ENCODE measurements around the gene CARD14.
"Not testable (repeated sequence)": the region's sequence is repeated elsewhere in the genome, so short reads cannot be mapped to it uniquely, and the experiment has no call there.

Gene CARD14

GRCh38 chr17:80147035-80147822 is 22.6 kb upstream of the CARD14 start, which contains the start of gene EIF4A3:
EIF4A3 (minus strand) TSS chr17:80147128; CDS start chr17:80146961, 167 bp downstream.
- peak; percentile 99 for DNase-seq (ENCODE audit: low read depth)

DNA sequence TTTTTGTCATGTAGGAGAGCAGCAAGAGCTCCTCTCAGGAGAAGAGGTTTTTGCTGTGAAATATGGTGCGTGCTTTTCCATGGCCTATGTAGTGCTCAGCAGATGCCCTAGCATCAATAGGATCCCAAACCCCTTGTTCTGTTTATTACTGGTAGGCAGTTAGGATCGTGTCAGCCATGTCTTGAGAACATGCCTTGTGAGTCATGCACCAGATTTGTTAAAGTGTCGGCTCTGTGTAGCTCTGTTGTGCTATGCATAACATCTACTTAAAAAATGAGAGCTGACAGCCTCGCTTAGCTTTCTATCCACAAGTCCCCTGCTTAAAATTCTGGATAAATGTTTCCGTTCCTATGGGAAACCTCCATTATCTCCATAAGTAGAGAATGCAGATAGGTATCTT is 18.5 kb upstream of the CARD14 start:
- DNase-seq (ENCODE audit: low read depth) = no peak

DNA sequence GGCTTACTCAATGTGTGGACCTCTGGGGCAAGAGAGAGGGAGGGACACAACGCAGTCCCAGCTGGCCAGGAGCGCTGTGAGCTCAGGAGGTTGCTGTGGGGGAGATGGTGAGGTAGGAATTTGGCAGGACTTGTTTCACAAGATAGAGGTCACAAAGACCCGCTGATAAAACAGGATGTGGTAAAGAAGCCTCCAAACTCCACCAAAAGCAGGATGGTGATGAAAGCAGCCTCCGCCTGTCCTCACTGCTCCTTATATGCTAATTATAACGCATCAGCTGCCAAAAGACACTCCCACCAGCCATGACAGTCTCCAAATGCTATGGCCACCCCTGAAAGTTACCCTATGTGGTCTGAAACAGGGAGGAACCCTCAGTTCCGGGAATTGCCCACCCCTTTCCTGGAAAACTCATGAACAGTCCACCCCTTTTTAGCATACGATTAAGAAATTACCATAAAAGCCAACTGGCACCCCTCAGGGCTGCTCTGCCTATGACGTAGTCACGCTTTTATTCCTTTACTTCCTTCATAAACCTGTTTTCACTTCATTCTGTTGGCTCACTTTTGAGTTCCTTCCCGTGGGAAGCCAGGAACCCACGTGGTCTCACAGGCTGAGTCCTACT is 17.6 kb upstream of the CARD14 start:
- DNase-seq (ENCODE audit: low read depth) = no peak

GRCh38 chr17:80153004-80153403 is 16.8 kb upstream of the CARD14 start:
- DNase-seq (ENCODE audit: low read depth) = no peak

DNA sequence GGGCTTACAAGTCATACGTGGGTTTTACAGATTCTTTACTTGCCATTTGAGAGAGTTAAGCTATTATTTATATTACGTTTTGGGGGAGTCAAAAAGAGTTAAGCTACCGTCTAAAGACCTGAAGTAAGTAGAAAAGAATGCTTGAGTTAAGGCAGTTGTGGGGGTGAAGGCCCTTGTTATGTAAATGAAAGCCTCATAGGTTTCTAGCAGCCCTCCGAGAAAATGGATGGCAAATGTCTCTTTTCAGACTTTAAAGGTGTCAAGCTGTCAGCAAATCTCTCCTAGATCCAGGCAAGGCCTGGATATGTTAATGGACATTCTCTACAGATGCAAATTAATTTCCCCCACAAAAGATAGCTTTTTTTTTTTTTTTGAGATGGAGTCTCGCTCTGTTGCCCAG is 15.7 kb upstream of the CARD14 start:
- DNase-seq (ENCODE audit: low read depth) = no peak

- DNase-seq (ENCODE audit: low read depth) = not testable (repeated sequence)
Observed at GRCh38 chr17:80155600-80155999, 14.2 kb upstream of the CARD14 start.

- DNase-seq (ENCODE audit: low read depth) = no peak
Observed at GRCh38 chr17:80158846-80159245, 11.0 kb upstream of the CARD14 start.

GRCh38 chr17:80160536-80160935 is 9.3 kb upstream of the CARD14 start:
- DNase-seq (ENCODE audit: low read depth) = no peak

DNA sequence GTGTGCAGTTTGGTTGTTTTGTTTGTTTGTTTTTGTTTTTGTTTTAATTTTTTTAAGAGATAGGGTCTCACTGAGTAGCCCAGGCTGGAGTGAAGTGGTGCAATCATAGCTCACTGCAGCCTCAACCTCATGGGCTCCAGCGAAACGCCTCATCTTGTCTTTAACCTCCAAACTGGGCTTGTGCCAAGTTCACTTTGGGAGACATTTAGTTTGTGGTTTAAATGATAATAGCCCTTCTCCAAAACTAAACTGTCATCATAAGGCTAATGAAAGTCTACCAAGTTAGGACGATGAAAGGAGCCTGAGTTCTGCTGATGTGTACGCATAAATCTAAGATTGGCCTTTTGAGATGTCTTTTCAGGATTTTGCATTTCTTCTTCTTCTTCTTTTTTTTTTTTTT is 6.5 kb upstream of the CARD14 start:
- no peak for DNase-seq (ENCODE audit: low read depth)

DNA sequence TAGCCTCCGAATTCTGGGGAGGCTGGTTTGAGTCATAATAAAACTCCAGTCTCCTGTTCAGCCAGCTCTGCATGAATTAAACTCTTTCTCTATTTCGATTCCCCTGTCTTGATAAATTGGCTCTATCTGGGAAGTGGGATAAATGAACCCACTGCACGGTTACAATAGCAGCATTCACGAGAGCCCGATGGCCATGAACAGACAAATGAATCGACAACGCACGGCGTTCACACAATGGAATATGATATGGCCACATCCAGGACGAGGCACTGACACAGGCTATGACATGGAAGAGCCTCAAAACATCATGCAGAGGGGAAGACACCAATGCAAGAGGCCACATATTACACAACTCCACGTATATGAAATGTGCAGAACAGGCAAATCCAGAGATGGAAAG is 5.6 kb upstream of the CARD14 start:
- no peak for DNase-seq (ENCODE audit: low read depth)

- DNase-seq (ENCODE audit: low read depth) = no peak
Observed at GRCh38 chr17:80166446-80166845, 3.4 kb upstream of the CARD14 start.

DNA sequence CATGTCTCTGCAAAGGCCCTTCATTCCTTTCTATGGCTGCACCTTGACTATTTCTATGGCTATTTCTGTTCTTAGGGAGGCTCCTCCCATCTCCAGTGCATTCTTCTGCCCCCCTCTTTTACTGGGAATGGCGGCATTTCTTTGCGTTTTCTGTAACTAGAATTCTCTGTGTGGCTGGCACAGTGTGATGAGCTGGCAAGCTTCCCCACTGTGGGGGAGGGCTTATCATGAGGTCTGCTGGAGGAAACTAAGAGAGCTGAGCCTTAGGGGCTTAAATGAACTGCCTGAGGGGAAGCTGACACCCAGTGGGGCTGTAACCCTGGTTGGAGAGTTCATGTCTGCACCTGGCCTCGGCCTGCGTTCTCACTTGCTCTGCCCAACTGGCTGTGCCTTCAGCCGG is 1.5 kb upstream of the CARD14 start:
- no peak for DNase-seq (ENCODE audit: low read depth)

DNA sequence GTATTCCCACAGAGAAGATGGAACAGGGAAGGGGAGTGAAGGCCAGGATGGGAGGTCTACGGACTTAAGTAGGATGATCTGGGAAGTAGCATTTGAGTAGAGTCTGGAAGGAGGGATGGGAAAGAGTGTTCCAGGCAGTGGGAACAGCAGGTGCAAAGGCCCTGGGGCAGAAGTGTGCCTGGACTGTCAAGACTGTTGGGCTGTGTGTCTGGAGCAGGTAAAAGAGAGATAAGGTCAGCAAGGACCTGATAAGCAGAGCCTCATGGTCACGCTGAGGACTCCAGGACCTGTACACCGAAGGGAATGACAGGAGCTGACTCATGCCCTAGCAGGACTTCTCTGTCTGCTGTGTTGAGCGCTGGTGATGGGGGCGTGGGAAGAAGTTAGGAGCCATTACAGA is 723 bp upstream of the CARD14 start:
- no peak for DNase-seq (ENCODE audit: low read depth)

GRCh38 chr17:80171681-80172080 is 1.9 kb downstream of the CARD14 start:
- no peak for DNase-seq (ENCODE audit: low read depth)

DNA sequence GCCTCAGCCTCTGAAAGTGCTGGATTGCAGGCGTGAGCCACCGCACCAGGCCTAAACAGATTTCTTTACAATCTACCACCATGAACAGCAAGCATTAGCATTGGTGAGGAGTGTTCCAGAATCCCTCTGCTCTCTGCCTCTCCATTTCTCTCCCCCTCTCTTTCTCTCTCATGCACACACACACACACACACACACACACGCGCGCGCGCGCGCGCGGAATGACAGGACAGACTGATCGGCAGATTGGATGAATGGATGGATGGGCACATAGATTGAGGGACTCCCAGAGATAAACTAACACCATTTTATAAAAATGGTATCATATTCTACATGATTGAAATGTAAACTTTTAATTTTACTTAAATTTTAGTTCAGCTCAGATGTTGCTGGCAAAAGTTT is 3.3 kb downstream of the CARD14 start:
- no peak for DNase-seq (ENCODE audit: low read depth)

DNA sequence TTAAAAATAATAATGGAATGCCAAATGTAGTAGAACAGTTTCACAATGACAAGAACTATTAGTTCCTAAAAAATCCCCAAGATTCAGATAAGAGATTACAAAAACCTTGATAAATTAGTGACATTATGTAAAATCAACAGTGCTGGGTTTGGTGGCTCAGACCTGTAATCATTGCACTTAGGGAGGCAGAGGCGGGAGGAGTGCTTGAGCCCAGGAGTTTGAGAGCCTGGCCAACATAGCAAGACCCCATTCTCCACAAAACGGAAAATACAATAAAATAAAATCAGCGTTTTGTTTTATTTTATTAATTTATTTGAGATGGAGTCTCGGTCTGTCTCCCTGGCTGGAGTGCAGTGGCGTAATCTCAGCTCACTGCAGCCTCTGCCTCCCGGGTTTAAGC is 4.1 kb downstream of the CARD14 start:
- DNase-seq (ENCODE audit: low read depth) = no peak

DNA sequence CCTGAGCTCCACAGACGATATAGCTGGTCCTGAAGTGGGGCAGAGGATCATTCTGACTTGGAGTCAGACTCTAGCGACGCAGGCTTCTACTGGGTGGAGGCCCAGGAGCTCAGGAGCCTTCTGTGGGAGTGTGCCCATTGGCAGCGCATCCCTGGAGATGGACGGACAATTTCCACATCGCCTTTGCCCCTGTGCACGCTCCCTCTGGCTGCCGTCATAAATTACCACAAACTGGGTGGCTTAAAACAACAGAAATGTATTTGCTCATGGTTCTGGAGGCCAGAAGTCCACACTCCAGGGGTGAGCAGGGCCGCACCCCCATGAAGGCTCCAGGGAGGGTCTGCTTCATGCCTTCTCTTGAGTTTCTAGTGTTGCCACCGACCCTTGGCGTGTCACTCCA is 6.9 kb downstream of the CARD14 start:
- DNase-seq (ENCODE audit: low read depth) = no peak

DNA sequence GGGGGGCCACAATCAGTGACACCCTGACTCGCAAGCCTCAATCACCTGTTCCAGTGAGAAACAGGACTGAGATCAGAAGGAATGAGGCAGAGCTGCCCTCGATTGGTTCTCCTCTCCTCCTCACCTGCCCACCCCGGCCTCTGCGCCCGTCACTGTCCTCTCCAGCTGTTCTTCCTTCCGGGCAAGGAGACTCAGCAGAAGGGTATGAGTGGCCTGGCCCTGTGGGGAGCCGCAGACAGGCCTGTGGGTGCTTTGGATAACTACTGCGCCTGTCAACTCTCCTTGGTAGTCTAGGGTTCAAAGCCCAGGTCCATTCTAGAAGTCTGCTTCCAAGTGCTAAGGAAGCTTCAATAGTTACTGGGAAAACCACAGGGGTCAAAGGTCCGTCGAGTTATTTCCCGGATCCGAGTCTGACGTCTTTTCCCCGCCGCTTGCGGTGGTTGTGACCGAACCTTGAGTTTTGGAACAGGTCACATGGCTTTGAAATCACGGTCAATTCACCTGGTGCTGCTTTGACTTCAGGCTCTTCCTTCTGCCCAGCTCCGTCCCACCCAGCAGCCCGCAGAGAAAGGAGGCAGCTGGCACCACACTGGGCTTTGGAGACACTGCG is 8.3 kb downstream of the CARD14 start:
- DNase-seq (ENCODE audit: low read depth) = no peak

DNA sequence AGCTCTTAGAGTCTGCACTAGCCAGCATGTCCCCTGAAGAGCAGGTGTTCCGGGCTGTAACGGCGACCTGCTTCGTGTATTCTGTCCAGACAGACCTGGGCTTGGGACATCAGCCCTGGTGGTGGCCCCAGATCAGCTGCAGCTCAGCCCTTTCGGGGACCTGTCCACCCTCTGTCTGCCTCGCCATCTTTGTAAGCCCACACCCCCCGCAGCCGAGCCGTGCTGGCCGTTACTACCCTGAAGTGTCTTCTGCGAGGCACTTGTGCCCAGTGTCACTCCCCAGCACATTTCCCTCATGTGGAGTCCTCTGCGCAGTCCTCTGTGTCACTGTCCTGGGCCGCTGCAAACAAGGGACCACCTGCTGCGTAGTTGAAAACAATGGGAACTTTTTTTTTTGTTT is 10.4 kb downstream of the CARD14 start:
- DNase-seq (ENCODE audit: low read depth) = no peak

DNA sequence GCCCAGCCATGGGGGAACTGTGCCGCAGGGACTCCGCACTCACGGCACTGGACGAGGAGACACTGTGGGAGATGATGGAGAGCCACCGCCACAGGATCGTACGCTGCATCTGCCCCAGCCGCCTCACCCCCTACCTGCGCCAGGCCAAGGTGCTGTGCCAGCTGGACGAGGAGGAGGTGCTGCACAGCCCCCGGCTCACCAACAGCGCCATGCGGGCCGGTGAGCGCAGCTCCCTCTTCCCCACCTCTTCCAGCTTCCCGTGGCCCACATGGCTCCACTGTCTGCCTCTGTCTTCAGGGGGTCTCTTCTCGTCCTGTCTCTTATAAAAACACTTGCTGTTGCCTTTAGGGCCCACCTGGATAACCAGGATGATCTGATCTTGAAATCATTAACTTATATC is 11.6 kb downstream of the CARD14 start:
- no peak for DNase-seq (ENCODE audit: low read depth)

DNA sequence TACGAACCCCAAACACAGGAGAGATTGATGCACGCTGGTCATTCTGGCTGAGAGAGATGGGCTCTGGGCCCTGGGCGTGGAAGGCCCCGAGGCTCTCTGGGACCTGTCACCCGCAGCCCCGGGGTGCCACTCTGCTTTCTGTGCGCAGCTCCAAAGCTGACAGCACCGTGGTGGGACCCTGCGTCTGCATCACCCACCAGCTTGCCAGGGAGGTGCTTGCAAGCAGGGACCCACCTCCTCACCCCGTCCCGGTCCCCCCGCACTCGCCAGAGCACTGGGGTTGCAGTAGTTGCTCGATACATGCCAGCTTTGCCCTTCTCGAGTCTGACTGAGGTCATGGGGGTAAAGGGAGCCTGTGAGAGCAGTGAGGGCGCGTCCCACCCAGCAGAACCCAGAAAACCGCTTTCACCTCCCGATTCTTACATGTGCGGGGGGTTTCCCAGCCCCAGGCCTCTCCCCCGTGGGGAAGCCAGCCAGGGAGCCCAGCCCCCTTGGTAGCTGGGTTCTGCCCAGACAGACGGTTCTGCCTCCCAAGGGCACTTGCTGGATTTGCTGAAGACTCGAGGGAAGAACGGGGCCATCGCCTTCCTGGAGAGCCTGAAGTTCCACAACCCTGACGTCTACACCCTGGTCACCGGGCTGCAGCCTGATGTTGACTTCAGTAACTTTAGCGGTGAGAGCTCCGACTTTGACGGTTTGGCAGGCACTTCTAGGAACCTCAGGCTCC is 12.5 kb downstream of the CARD14 start:
- DNase-seq (ENCODE audit: low read depth) = no peak

- DNase-seq (ENCODE audit: low read depth) = no peak
Observed at GRCh38 chr17:80182845-80183223, 13.0 kb downstream of the CARD14 start.

Data from CMK (cell line).